ENCODE data around the gene PTTG1.
"Not testable (repeated sequence)": the region's sequence is repeated elsewhere in the genome, so short reads cannot be mapped to it uniquely, and the experiment has no call there.

PTTG1 gene

GRCh38 chr5:160419458-160420330 lies 2.0 kb upstream of the PTTG1 start:
- no peak for DNase-seq

- no peak for DNase-seq
Measured at GRCh38 chr5:160420331-160420610, 1.4 kb upstream of the PTTG1 start.

- no peak for DNase-seq
Measured at GRCh38 chr5:160423099-160423498, 1.4 kb downstream of the PTTG1 start.

- no peak for DNase-seq
Measured at GRCh38 chr5:160427607-160428006, 6.0 kb downstream of the PTTG1 start.

GRCh38 chr5:160432196-160432595 lies 10.5 kb downstream of the PTTG1 start:
- no peak for DNase-seq

- no peak for DNase-seq
Measured at GRCh38 chr5:160432787-160433186, 11.1 kb downstream of the PTTG1 start.

DNA sequence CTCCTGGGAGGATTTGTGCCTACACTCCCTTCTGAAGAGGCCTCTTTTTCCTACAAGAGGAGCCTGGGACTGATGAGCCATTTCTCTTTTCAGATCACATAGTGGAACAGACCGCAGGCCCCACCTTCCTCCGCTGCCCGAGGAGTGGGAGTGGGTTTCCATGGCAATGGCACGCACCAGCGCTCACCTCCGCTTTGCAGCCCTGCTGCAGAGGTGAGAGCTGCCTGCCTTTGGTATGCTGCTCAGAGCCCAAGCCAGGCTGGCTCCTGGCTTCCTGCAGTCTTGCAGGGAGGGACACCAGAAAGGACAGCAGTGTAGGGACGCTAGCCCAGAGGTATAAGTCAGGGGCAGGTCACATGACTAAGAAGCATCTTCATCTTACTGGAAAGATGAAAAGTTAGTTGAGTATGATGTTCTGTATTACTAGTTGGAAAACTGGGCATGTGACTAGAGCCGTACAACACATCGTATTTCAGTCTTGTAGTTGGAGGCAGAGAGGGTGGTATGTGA lies 12.4 kb downstream of the PTTG1 start:
- DNase-seq: peak; percentile 75

DNA sequence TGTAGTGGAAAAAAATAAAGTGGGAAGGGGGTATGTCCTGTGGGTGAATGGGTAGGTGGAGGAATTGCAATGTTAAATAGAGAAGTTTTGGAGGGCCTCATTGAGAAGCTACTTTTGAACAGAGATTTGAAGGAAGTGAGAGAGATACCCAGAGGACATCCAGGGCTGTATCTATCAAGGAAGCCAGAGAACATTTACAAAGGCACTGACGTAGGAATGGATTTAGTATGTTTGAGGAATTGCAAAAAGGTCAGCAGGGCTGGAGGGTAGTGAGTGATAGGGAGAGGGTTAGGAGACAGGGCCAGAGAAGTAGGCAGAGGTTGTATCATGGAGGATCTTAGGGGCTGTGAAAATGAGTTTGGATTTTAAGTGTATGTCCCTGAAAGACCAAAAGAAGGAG lies 13.9 kb downstream of the PTTG1 start:
- no peak for DNase-seq

DNA sequence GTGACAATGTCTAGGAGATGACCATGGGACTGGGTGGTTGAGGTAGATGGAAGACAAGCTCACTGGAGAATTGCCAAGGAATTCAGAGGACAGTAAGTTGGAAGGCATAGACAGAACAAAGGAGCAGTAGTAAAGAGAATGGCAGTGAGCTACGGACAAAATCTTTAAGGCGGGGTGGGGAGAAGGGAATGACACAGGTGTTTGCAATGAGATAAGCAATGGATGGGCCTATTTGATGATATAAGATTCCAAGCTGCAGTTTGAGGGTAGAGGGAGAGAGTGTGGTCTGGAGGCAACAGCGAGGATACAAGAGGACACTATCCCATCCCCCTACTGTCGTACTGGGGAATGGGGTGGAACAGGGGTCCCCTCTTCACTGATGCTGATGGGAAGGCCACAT lies 14.4 kb downstream of the PTTG1 start:
- no peak for DNase-seq

DNA sequence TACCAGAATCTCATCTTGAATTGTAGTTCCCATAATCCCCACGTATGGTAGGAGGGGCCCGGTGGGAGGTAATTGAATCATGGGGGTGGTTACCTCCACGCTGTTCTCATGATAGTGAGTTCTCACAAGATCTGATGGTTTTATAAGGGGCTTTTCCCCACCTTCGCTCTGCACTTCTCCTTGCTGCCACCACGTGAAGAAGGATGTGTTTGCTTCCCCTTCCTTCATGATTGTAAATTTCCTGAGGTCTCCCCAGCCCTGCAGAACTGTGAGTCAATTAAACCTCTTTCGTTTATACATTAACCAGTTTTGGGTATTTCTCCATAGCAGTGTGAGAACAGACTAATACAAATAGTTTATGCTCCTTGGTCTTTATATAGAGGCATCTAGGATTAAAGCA lies 15.0 kb downstream of the PTTG1 start:
- DNase-seq: not testable (repeated sequence)

DNA sequence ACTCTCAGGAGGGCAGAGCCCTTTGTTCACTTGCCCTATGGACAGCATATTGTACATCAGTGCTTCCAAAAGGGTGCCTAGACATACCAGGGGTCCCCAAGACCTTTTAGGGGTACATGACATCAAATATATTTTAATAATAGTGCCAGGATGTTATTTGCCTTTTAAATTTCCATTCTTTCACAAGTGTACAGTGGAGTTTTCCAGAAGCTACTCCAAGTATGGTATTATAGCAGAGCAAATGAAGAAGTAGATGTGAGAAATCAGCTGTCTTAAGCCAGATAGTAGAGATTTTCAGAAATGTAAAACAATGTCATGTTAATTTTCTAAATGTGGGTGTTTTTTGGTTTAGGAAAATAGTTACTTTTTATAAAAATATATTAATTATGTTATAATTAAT lies 15.6 kb downstream of the PTTG1 start:
- no peak for DNase-seq

DNA sequence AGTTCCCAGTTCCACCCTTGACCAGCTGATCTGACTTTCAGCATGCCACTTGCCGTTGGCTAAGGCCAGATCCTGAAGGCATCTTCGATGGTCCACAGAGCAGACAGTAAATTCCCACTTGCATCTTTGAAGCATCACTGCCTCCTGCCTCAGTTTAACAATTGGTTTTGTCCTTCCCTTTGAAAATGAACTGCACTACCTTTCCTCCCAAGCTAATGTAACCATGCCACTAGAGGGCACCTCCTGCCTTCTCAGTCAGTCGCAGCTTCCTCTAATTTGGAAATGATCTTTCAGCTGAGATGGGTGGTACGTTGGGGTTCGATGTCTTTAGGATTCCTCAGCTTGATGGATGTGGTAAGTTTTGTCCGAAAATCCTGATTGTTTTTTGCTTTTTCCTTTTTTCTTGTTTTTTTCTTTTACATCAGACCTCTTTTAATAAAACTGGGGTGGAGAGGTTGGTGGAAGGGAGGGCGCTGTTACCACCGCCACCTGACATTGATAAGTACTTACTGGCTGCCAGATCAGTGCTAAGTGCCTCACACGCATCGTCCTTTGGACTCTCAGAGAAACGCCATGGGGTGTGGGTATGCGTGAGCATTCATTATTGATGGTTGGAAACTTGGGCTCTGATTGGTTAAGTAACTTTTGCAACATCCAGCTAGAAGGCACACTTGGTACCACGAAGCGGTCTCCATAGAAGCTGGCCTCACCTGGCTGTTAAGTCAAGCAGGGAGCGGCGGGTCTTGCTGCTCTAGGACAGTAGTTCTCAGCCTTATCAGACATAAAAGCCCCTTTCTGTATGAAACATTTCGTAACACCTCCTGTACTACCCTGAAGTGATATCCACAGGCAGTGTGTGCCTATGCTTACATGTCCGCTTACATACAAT lies 16.9 kb downstream of the PTTG1 start:
- peak; percentile 71 for DNase-seq

DNA sequence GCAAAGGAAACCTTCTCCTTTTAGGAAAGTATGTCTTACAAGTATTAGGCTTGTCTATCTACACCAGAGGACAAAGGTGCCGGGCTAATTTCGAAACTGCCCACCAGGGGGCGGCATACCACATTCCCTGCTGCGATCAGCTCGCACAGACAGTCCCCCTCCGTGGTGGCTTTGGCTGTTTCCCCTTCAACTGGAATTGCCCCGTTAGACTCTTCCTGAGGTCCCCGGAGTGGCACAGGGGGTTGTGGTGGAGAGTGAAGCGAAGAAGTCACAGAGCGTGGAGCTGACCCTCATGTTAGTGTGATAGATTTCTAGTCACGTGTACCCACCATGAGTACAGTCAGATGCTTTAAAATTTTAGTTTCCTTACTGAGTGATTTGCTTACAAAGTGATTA lies 17.5 kb downstream of the PTTG1 start:
- DNase-seq: peak; percentile 81

DNA sequence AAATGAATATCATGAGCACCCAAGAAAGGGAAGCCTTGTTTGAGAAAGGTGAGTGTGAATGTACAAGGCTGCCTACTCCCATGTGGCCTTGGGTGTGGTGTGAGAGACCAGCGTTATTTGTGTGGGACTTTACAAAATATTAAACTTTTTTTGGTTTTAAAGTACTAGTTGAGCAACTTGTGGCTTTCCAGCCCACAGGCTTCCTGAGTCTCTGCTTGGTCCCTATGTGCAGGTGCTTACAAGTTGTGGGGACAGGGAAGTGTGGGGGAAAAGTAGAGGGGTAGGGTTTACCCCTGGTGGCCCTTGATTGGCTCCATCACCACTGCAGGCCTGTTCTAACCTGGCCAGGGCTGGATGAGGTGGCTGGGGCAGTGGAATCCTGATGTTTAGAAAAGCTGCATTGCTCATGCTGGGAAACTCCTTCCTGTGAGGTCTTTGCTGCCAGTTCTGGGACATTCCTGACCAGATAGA lies 19.7 kb downstream of the PTTG1 start:
- DNase-seq: no peak

DNA sequence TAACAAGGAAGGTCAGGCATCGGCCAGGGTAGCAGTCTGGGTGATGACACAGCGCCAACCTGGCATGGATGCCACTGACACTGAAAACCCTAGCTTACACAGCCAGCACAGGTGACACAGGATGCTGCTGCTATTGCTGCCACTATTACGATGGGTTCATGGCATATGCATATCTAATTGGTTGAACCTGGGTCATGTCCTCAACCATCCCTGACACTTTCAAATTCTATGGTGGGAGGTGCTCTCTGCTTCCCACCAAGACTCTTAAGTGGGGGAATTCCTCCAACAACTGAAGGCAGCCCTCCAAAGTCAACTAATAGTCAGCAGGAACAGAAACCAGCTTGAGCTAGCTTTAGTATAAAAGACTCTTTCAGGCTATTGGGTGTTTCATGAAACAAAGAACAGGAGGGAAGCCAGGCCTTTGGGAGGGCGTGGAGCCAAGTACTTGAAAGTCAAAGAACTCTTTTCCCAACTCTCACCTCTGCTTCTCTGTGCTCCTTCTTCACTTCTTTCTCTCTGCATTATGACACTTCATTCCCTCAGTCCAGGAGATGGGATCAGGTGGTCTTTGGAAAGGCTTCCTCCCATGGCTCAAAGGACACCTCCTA lies 21.3 kb downstream of the PTTG1 start:
- no peak for DNase-seq

- no peak for DNase-seq
Measured at GRCh38 chr5:160444407-160444806, 22.8 kb downstream of the PTTG1 start.

- DNase-seq: no peak
Measured at GRCh38 chr5:160445132-160445531, 23.5 kb downstream of the PTTG1 start.

DNA sequence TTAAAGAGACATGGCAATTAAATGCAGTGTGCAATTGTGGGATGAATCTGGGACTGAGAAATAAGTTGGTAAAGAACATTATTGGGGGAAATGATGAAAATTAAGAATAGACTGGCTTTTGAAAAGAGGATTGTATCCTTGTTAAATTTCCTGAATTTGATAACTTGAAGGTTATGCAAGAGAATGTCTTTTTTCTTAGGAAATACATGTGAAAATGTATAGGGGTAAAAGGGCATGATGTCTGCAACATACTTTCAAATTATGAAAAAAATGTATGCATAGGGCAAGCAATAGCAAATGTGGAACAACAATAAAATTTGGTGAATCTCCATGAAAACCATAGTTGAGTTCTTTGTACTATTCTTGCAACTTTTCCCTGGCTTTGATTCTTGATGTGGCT lies 24.1 kb downstream of the PTTG1 start:
- no peak for DNase-seq

DNA sequence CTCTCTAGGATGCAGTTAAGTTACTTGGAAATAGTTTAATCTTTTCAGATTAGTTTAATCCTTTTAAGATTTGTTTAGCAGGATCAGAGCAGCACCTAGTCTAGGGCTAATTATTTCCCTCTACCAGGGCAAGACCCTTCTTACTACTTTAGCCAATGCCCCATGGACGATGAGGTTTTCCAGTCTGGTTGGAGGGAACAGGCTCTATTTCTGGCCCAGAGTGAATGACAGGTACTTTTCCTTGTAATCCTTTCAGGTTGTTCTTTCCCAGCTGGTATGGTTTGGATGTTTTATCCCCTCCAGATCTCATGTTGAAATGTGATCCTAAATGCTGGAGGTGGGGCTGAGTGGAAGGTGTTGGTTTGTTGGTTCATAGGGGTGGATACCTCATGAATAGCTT lies 27.2 kb downstream of the PTTG1 start:
- DNase-seq: no peak

DNA sequence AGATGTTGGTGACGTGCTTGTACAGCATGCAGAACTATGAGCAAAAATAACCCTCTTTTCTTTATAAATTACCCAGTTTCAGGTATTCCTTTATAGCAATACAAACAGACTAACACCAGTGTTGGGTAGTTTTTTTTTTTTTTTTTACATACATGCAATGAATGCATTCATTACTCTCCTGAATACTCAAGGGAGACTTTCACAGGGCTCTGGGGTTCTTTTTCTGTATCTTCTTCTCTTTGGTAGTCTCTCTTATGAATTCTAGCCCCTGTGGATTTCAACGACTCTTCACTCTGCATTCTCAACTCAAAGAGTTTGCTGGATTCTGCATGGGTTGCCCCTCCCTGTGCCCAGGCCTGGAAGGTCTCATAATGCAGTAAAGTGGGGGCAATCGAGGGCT lies 27.8 kb downstream of the PTTG1 start:
- no peak for DNase-seq

- DNase-seq: no peak
Measured at GRCh38 chr5:160450164-160450932, 28.7 kb downstream of the PTTG1 start.

DNA sequence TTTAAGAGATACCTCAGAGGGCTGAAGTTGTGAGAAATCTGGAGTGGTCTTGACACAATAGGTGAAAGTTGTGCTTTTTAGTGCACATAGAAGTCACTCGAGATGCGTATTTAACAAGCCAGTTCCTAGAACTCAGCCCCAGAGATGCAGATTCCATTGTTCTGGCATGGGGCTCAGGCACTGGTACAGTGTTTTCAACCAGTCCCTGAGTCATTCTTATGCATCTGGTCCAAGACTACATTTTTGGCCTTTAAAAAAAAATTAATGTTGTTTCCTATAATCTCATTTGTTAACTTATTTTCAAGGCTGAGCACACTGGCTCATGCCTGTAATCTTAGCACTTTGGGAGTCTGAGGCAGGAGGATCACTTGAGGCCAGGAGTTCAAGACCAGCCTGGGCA lies 29.6 kb downstream of the PTTG1 start:
- no peak for DNase-seq
